LoVo (cell line): ENCODE data around the gene PNPLA5.

ENCODE experiments used
- DNase-seq: peaks from one replicate; pipeline ENCODE4 v3.0.0-alpha.2; 2016; ENCODE audit warnings: low spot score

Gene PNPLA5

GRCh38 chr22:43838571-43839307 lies 53.1 kb downstream of the PNPLA5 start:
- no peak for DNase-seq

- DNase-seq = no peak
Observed at GRCh38 chr22:43838161-43838560, 53.7 kb downstream of the PNPLA5 start.

- DNase-seq = no peak
Observed at GRCh38 chr22:43837666-43838065, 54.1 kb downstream of the PNPLA5 start.

GRCh38 chr22:43835736-43836135 lies 56.1 kb downstream of the PNPLA5 start:
- no peak for DNase-seq

GRCh38 chr22:43835166-43835565 lies 56.6 kb downstream of the PNPLA5 start:
- no peak for DNase-seq

GRCh38 chr22:43833286-43834240 lies 58.2 kb downstream of the PNPLA5 start:
- no peak for DNase-seq

GRCh38 chr22:43832393-43833265 lies 59.2 kb downstream of the PNPLA5 start:
- DNase-seq = no peak

- DNase-seq = no peak
Observed at GRCh38 chr22:43831561-43832392, 60.0 kb downstream of the PNPLA5 start.

GRCh38 chr22:43830931-43831560 lies 60.8 kb downstream of the PNPLA5 start:
- DNase-seq = no peak

GRCh38 chr22:43829904-43830851 lies 61.6 kb downstream of the PNPLA5 start:
- no peak for DNase-seq
